Measurements from ENCODE around the gene PARP16. TPM values are rescaled to one million over a fixed set of nuclear protein-coding genes. Genes with fewer than 3 reads are reported as not detected.

PARP16 gene
- total RNA-seq, 4 donors from 2014 or later, result 2.3 to 14.7 (median 6.5) TPM

GRCh38 chr15:65260968-65261367 is 25.7 kb downstream of the PARP16 start:
- no peak for TF ChIP-seq CTCF (IDR thresholded peaks at IDR 0.05)
- no peak for TF ChIP-seq POLR2A (IDR thresholded peaks at IDR 0.05)
- Histone ChIP-seq H3K27me3 (no peaks in the 10 kb centered on the region), H3K9me3 (no peaks in the 10 kb centered on the region), H3K36me3 (no peaks in the 10 kb centered on the region), H3K4me1 (peaks cover 19 to 30% of the 10 kb centered on the region in 2 donors), H3K27ac (peak overlapping the region; percentile 95 to 97), H3K4me3 (no peak overlapping the region)
- intact Hi-C loops (cut with DNase I; ENCODE audit: low total_unique reads), result no loop called here
- no peak for DNase-seq

DNA sequence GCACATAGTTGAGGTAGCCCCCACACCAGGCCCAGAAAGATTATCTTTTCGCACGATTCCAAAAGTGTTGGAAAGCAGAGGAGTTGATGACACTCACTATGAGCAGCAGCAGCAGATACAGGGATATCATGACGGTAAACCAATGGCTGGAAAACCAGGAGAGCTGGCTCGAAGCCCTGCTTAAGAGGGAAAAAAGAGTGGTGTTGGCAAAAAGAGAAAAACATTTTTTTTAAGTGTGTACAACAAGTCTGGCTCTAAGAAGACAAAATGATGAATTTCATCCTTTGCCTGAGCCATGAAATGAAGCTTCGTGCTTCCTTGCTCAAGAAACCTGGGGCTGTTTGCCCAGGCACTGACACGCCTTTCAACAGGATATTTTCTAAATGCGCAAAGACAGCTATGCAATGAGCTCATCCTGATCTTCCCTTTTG is 27.3 kb downstream of the PARP16 start:
- Histone ChIP-seq H3K27me3 (no peaks in the 10 kb centered on the region), H3K4me1 (peaks cover 26 to 30% of the 10 kb centered on the region in 2 donors), H3K9me3 (no peaks in the 10 kb centered on the region), H3K4me3 (no peak overlapping the region), H3K36me3 (no peaks in the 10 kb centered on the region), H3K27ac (peak overlapping the region; percentile 95 to 97)
- intact Hi-C loops (cut with DNase I; ENCODE audit: low total_unique reads), result no loop called here
- peak; percentile 83 to 91 for DNase-seq
- no peak for TF ChIP-seq CTCF (IDR thresholded peaks at IDR 0.05)
- no peak for TF ChIP-seq POLR2A (IDR thresholded peaks at IDR 0.05)

DNA sequence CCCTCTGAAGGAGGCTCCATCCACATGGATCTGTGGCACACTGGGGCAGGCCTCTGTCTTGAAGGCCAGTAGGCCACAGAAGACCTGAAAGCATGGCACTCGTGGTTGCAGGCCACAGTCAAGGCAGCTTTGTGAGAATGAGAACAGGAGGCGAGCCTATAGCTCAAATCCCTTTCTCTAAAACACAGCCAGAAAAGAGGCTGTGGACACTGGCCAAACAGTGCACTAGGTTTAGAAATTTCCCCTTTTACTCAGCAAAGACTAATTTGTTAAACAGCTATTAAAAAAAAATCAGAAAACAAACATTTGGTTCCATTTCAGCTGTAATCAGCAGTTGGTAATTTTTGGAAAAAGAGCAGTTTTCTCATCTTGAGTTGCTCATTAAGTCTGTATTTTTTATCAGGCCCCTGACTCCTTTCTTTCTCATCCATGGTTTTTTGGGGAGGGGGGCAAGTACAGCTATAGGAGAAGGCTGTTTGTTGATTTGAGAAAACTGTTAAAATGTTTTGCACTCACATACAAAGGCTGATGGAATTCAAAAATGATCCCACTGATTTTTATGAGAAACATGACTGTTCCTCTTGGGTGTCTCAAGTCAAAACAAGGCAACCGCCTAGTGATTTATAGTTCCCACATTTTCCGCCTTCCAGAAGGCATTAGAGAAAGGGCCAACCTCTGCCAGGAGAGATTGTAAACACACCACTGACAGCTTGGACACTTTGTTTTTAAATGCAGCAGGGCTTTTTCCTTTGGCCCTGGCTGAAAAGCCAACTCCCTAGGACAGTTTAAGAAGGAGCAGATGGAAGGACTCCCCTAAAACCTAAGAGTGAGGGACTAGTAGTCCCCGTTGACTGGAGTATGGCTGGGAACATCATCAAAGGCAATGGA is 28.1 kb downstream of the PARP16 start:
- peaks cover 29 to 30% of the 10 kb centered on the region in 2 donors for H3K4me1 ChIP-seq
- TF ChIP-seq CTCF (IDR thresholded peaks at IDR 0.05) (no peak), POLR2A (IDR thresholded peaks at IDR 0.05) (no peak)
- H3K9me3 ChIP-seq, result no peaks in the 10 kb centered on the region
- H3K27ac ChIP-seq, result peak overlapping the region; percentile 95 to 97
- peak; percentile 57 to 84 for DNase-seq
- no peaks in the 10 kb centered on the region for H3K27me3 ChIP-seq
- H3K4me3 ChIP-seq, result no peak overlapping the region
- no peaks in the 10 kb centered on the region for H3K36me3 ChIP-seq
- intact Hi-C loops (cut with DNase I; ENCODE audit: low total_unique reads), result no loop called here

- intact Hi-C loops (cut with DNase I; ENCODE audit: low total_unique reads), result no loop called here
- Histone ChIP-seq H3K27ac (peak overlapping the region; percentile 39 to 95), H3K4me1 (peaks cover 26 to 29% of the 10 kb centered on the region in 2 donors), H3K36me3 (no peaks in the 10 kb centered on the region), H3K27me3 (no peaks in the 10 kb centered on the region), H3K4me3 (no peak overlapping the region), H3K9me3 (no peaks in the 10 kb centered on the region)
- DNase-seq, result no peak
- no peak for TF ChIP-seq POLR2A (IDR thresholded peaks at IDR 0.05)
- TF ChIP-seq CTCF (IDR thresholded peaks at IDR 0.05), result no peak
Measured at GRCh38 chr15:65255486-65256140, 31.1 kb downstream of the PARP16 start.

- Histone ChIP-seq H3K27ac (peak overlapping the region; percentile 41 to 95), H3K27me3 (no peaks in the 10 kb centered on the region), H3K4me1 (peaks cover 17 to 22% of the 10 kb centered on the region in 2 donors), H3K9me3 (no peaks in the 10 kb centered on the region), H3K36me3 (no peaks in the 10 kb centered on the region), H3K4me3 (no peak overlapping the region)
- no peak for DNase-seq
- TF ChIP-seq POLR2A (IDR thresholded peaks at IDR 0.05), result no peak
- TF ChIP-seq CTCF (IDR thresholded peaks at IDR 0.05), result no peak
- intact Hi-C loops (cut with DNase I; ENCODE audit: low total_unique reads), result no loop called here
Measured at GRCh38 chr15:65254758-65255157, 31.9 kb downstream of the PARP16 start.

Measured in uterus (tissue), 4 donors.